SHP77 treated with DMSO at 0.1 percent for 48 hours (cell line): ENCODE data around the gene RNF11.

Experiments used
- DNase-seq: peaks from one replicate; lab custom pipeline; 2025; lab: John Stamatoyannopoulos, UW

RNF11 gene

DNA sequence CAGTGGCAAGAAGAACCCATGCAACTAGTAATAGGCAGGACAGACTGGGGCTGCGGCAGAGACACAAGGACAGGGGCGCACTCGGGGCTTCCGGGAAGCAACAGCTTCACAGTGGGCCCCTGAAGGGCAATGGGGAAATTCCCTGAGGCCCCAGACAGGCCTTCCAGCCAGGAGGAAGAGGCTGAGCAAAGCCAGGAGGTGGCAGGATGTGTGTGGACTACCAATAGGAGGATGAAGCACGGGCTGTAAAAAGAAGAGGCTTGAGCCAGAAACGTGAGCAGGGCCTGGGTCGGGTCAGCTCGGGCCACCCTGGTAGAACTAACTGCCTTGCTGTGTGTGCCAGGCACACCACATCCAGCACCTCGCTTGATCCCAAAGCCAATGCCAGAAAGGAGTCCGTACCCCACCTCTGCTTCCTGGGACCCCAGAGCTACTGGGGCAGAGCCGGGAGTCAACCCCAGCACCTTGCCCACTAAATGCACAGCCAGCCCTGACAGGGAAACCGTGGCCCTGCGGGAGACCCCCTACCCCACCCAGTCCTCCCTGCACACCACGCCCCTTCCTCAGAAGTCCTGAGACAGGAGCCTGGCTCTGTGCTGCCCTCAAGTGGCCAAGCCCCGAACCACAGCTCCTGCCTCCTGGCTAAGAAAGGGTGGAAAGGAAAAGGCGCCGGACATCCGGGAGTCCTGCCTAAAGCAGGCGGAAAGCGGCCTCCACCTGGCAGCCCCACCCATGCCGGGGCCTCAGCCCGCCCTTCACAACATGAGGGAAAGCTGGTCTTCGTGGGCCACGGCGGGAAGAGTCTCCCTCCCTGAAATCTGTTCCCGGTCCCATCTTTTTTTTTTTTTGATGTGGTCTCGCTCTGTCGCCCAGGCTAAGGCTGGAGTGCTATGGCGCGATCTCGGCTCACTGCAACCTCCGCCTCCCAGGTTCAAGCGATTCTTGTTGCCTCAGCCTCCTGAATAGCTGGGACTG is 60.6 kb downstream of the RNF11 start:
- DNase-seq: peak; percentile 71

DNA sequence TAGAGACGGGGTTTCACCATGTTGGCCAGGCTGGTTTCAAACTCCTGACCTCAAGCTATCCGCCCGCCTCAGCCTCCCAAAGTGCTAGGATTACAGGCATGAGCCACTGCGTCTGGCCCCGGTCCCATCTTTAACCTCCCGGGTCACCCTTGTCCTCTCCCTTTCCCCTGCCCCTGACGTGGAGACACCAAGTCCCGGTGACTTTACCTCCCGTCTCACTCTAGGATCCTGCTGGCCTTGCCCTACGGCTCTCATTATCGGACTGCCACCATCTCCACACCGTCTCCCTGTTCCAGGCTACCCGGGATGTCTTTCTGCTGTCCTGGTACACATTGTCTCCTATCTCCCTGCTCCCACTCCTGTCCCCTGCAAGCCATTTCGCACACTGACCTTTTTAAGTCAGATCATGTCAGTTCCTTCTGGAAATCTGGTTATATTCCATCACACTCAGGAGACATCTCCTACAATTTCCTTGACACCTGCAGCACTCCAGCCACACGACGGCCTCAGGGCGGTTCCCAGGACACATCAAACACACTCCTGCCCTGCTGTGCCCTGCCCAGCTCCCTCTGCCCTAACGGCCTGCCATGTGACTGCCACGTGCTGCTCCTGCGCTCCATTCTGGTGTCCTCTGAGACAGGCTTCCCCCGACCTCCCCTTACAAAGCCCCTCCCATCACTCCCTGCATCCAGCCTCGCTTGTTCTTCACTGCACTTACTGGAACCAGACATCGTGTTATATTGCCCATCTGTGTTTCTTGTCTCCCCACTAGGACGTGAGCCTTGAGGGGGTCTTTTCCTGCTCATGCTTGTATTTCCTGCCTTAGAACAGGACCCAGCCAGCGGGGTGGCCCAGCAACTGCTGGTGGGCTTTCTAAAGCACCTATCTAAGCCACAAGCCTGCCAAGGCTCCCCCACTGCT is 61.6 kb downstream of the RNF11 start:
- DNase-seq: no peak

DNA sequence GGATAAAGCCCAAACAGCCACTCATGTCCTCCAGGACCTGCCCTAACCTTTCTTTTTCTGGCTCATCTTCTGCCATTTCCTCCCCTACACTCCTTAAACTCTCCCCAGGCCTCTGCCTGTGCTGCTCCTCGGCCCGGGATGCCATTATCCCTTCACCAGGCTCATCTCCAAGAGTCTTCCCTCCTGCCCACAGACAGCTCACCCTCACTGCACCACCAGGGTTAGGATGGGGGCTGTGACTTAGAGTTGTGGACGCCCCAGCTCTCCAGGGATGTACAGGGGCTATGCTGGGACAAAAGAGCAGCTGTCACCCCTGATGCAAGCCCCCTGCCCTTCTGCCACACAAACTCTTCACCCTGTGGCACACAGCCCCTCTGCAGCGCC is 62.2 kb downstream of the RNF11 start:
- DNase-seq: no peak

DNA sequence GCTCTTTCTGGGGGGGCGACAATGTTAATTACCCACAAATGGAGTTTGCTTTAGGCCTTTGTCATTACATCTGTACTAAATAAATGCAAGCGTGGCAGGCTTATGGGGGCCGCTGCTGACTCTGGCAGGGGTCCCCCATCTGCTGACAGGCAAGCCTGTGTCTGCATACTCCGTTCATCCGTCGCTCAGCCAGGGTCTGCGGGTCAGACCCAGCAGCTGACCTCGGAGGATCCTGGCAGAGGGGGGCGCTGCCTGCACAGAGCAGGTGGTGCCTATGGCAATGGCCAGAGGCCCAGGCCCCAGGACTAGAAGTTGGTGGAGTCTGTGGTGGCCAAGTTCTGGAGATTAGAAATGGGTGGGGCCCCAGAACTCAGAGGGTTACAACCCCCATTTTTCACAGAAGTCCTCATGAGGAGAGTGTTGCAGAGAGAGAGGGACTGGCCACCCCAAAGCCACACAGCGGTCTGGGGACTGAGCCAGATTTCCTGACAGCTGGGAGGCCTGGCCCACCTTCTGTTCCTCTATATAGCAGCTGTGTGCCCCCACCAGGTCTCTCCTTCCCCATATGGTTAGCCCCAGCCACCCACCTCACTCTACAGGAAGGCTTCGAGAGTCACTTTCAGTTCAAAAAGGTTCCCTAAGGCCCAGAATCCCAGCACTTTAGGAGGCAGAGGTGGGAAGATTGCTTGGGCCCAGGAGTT is 63.3 kb downstream of the RNF11 start:
- no peak for DNase-seq

DNA sequence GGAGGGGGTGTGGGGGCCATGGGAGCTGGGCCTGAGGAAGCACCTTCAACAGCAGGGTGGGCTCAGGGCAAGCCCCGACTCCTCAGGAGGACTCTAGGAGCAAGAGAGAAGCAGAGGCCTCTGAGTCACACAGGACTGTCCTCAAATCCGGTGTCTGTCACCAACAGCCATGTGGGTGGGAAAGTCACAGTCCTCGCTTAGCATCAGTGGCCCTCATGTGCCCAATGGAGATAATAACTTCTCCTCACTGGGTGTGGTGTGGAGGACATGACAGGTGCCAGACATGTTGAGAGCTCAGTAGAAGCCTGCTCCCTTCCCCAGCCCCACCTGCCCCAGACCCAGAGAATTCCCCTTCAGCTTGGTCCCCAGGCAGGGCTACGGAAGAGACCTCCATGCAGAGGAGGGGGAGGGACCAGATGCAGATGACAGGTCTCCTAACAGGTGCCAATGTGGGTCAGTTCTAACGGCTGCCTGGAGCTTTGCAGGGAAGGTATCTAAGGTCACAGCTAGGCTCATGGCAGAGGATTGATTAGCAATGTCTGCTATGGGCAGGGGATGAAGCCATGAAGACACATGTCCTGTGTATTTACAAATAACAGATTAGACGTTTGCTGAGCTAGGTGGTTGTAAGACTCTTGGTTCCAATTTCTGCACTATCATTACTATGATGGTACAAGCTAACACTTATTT is 64.1 kb downstream of the RNF11 start:
- no peak for DNase-seq

DNA sequence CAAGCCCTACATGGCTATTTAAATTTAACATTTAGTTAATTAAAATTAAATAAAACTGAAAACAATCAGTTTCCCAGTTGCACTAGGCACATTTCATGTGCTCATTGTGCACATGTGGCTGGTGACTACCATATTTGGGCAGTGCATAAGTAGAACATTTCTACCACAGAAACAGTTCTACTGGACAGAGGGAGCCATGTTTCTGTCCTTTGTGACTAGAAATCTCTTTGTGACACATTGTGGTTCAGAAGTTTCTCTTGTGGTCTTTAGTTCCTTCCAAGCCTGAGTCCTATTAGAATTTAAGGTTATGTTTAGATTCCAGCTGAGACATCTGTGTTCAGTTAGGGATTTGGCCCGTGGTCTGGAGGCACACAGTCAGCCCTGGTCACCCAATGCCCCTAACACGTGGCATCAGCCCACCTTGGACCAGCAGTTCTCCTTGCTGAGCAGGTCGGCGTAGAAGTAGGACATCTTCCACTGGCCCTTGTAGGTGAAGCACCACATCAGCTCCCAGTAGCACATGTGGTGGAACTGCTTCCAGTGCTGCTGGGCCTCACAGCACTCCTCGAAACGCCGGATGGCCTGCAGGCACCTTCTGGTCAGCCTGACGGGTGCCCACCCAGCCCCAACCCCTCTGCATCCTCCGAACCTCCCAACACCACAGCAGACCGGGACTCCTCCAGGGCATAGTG is 65.2 kb downstream of the RNF11 start:
- no peak for DNase-seq

DNA sequence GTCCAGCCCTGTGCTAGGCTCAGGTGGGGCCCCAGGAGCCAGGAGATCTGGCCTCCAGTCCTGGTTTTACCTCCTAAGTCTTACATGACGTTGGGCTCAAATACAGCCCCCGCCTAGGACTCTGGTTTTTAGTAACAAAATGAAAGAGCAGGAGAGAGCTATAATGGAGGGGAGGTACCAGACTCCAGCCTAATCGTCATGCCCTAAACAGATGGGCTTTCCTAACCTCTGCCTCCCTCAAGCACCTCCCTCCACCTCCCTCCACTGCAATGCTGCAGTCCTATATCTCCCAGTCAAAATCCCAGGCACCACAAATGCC is 65.7 kb downstream of the RNF11 start:
- no peak for DNase-seq

DNA sequence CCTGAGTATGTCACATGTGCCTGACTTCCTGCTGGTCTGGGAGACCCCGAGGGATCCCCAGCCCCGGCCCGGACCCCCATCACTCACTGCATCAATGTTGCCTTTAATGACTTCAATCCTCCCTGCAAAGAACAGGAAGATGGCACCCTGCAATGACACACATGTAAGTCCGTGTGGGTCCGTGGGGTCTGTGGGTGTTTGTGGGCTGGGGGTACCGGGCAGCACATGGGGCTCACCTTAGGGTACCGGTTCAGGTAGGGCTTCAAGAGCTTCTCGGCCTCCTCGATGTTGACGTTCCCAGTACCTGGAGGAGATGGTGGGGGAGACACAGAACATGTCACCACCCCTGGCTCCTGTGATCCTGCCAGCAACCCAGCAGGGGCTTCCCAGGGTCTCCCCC is 66.2 kb downstream of the RNF11 start:
- DNase-seq: no peak

DNA sequence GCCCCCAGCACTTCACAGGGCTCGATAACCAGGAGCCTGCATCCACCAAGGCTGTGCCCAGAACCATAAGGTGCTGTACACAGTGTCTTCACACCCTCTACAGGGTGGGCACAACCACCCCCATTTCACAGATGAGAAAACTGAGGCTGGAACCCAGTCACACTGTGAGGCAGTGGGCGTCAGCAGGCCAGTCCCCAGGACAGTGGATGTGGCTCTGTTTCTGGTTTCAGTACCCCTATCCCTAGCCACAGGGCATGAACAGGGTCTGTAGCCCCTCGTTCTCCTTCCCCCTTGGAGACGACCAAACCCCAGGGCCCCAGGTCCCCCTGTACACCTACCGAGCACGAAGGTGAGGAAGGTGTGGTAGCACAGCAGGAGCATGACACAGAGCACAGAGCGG is 66.7 kb downstream of the RNF11 start:
- no peak for DNase-seq

DNA sequence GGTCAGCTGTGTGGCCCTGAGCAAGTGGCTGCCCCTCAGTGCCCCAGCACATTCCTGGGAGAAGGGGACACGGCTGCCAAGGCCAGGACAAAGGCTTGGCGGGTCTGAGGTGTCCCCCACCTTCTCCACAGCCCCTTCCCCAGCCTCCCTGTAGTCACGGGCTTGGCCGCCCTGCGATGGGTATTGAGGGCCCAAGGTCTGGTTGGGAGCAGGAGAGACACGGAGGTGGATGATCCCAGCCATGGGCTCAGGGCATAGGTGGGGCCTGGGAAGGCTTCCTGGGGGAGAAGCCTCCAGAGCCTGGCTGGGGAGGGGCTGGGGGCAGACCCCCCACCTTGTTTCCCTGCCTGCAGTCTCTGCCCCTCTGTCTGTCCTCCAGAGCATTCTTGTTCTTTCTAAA is 67.2 kb downstream of the RNF11 start:
- no peak for DNase-seq

DNA sequence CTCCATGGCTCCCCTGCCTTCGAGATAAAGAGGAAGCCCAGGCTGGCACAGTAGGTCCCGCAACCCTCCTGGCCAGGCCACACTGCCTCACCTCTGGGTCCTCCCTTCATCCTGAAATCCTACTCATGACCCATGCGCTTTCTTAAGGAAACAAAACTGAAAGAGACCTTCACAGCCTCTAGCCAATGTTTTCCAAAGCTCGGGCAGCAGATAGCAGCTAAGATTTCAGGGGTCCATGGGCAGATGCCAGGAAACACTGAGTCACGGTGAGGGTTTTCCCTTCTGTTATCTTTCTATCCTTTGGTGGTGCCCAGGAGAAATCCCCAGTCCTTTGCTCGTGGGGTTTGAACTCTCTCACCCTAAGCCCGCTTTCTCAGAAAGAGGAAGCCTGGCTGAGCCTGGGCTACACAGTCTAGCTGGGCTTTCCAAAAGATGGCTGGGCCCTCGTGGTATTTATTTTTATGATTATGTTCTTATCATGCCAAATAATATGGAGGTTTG is 67.7 kb downstream of the RNF11 start:
- no peak for DNase-seq

DNA sequence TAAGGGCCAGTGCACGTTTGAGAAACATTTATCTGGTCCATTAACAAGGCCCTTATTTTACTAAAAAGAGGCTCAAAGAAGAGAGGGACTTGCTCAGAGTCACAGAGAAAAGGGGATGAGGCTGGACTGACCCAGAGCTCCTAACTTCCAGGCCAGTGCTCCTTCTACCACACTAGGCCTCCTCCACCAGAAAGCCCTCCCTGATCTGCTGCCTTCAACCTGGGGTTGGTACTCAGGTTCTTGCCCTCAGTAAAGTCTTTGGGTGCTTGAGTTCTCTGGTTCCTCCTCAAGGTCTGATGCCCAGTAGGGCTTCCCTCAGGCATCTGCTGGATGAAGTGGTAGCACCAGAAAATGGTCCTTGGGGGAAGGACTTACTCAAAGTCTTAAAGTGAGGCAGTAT is 68.3 kb downstream of the RNF11 start:
- DNase-seq: no peak

DNA sequence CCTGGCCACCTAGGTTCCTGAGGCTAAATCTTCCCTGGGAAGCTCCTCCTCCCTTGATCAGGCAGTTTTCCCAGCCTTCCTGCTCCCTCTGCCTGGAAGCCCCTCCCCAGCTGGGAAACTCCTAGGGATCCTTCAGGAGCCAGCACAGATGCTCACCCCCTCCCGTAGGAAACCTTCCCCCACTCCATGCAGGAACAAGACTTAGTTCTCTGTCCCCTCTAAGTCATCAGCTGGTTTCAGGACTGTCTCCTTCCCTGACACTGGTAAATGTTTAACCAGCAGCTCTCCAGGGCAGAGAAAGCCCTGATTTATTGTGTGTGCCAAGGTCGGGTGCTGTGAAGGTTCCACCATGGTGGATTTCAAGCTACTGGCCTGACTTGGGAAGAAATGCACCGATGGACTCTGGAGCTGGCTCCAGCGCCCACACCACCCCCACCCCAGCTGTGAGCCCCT is 69.3 kb downstream of the RNF11 start:
- DNase-seq: no peak

DNA sequence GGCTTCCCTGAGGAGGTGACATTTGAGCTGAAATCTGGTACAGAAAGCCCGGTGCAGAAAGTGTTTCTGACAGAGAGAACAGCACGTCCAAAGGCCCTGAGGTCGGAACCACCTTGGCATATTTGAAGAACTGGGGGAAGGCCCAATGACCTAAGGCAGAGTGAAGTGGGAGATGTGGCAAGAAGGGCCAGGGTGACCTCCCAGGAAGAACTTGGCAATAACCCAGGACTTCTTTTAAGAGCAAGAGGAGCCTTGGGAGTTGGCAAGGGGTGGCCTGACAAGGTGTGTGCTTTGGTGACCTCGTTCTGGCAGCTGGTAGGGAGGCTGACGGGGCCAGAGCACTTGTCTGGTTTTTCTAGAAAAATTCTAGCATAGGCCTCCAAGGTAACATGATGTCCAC is 70.9 kb downstream of the RNF11 start:
- DNase-seq: no peak

DNA sequence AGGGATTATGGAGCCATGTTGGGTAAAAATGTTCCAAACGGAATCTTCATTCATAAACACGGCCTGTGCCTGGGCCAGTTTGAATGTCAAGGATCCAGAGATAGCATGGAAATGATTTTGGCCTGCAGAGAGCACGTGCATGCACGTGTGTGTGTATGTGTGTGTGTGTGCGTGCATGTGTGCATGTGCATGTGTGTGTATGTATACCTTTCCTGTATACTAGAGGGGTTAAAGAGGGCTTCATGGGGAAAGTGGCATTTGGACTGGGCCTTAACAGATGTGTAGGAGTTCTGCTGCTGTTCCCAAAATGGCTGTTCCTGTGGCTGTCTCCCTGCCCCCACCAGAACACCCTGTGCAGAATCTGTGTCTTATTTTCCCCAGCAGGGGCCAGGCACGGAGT is 72.6 kb downstream of the RNF11 start:
- no peak for DNase-seq

DNA sequence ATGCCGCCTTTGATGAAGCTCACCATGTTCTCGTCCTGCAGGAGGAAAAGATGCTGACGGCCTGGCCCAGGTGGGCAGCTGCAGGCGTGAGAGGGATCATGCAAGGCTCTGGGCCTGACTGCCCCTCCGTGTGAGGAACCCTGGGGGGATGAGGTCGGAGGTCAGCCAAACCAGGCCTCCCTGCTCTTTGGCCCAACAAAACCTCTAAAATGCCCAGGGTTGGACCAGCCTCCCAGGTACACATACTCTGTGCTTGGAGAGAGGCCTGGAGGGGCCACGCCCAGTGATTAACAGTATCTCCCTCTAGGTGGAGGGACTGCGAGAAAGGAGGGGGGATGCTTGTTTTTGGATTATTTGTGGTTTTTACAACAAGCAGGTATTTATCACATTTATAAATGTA is 73.2 kb downstream of the RNF11 start:
- no peak for DNase-seq

DNA sequence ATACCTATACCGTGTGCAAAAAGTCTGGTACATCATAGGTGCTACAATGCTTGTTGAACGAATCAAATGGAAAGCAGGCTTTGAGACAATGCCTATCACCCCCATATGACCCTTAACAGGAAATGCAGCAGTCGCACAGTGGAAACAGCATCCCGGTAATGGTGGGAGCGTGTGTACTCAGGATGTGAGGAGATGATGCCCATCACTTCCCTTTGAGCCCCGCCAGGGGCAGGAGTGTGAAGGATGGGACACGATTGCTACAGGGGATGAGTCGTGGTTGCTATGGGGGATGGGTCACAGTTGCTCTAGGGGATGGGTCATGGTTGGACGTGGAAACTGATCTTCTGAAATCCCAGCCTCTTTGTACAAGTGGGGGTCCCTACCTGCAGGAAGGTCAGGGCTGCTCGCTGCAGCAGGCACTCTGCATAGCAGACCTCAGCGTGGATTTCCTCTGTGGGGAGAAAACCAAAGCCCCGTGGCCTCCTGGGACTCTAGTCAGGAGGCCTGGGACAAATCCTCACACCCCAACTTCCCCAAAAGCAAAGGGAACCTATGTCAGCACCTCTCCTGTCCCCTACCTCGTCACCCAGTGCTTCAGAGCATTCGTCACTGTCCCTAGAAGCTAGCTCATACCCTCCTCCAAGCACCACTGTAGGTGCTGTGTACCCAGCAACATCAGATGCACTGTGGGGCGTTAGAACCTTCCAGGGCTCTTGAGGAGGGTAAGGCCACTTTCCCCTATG is 75.0 kb downstream of the RNF11 start:
- DNase-seq: no peak

DNA sequence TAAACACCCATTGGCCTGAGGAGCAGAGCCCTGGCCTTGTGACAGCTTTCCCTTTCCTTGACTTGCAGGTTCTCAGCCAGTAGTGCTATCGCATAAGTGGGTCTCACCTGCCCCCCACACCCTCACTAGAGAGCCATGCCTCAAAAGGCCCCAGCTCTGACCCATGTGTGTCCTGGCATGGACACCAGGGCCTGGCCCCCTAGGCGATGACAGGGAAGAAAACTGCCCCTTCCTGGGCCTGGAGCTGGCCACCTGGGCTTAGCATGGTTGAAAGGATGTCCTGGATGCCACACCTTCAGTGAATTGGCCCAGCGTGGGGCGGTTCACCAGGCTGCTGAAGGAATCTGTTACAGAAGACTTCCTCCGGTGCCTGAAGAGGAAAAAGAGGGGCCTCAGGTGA is 75.8 kb downstream of the RNF11 start:
- no peak for DNase-seq

DNA sequence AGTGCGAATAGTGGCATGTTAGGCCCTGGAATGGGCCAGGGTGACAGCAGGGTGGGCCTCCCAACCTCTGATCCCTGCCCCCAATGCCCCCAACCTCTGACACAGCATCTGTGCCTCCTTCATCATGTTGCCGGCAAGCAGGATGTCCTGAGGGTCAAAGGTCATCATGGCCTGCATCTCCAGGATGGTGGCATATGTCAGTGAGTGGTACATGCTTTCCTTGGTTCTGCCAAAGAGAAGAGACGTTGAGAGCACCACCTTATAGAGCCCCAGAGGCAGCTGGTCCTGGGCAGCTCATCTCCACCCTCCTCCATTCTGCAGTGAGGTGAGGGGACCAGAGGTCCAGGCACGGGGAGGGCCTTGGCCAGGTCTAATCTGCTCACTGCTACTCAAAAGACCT is 76.6 kb downstream of the RNF11 start:
- no peak for DNase-seq

DNA sequence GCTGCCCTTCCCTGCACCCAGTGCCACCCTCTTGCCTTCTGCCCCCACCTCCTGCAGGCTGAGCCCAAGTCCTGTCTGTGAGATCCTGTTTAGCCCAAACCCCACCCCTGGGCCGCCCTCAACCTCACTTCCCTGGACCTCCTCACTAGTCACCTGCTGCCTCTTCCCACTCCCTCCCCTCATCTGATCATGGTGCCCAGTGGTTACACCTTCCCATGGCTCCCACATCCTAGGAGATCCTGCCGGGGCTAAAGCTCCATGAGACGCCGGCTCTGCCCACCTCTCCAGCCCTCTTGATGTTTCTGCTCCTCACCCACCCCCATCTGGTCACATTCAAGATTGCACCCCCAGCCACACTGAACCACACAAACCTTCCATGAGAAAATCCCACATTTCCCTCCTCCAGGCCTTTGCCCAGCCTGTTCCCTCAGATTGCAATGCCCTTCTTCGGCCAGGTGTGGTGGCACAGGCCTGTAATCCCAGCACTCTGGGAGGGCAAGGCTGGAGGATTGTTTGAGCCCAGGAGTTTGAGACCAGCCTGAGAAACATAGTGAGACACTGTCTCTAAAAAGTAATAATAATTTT is 77.3 kb downstream of the RNF11 start:
- DNase-seq: no peak
